Middle frontal gyrus (tissue), 1 donor: ENCODE results near the gene LZTS3.
"Not testable (repeated sequence)": the region's sequence is repeated elsewhere in the genome, so short reads cannot be mapped to it uniquely, and the experiment has no call there.

Source experiments
- DNase-seq: peaks from one replicate; pipeline ENCODE4 v3.0.0-alpha.2; 2015; ENCODE audit warnings: low spot score; ENCODE audit errors: extremely low spot score

The LZTS3 gene

GRCh38 chr20:3172933-3173609 is at the start of gene LZTS3:
Gene LZTS3, minus strand, starts transcription at chr20:3173549. Its CDS starts 6,386 bp downstream, at chr20:3167163.
- DNase-seq: no peak

- DNase-seq: no peak
Measured at GRCh38 chr20:3221398-3222226, 48.3 kb upstream of the LZTS3 start.

- DNase-seq: no peak
Measured at GRCh38 chr20:3218307-3218988, 45.1 kb upstream of the LZTS3 start.

GRCh38 chr20:3215359-3215917 is 42.1 kb upstream of the LZTS3 start:
- not testable (repeated sequence) for DNase-seq

- DNase-seq: no peak
Measured at GRCh38 chr20:3213226-3213625, 39.9 kb upstream of the LZTS3 start.

GRCh38 chr20:3210346-3210745 is 37.0 kb upstream of the LZTS3 start:
- no peak for DNase-seq

GRCh38 chr20:3209946-3210317 is 36.6 kb upstream of the LZTS3 start:
- DNase-seq: no peak

GRCh38 chr20:3209257-3209945 is 36.1 kb upstream of the LZTS3 start, which contains the start of gene ITPA:
Gene ITPA, plus strand, starts transcription at chr20:3209498. Its CDS starts 54 bp downstream, at chr20:3209552.
- DNase-seq: no peak

GRCh38 chr20:3208786-3209256 is 35.5 kb upstream of the LZTS3 start:
- DNase-seq: no peak

- DNase-seq: peak; percentile 71
Measured at GRCh38 chr20:3204124-3204794, 30.9 kb upstream of the LZTS3 start, which contains the start of gene DDRGK1. Gene DDRGK1, minus strand, starts transcription at chr20:3204682. Its CDS starts 55 bp downstream, at chr20:3204627.

GRCh38 chr20:3203315-3204123 is 30.2 kb upstream of the LZTS3 start:
- no peak for DNase-seq

GRCh38 chr20:3202965-3203314 is 29.6 kb upstream of the LZTS3 start:
- DNase-seq: no peak

- no peak for DNase-seq
Measured at GRCh38 chr20:3199976-3200755, 26.8 kb upstream of the LZTS3 start.

GRCh38 chr20:3199206-3199605 is 25.9 kb upstream of the LZTS3 start:
- DNase-seq: no peak

- DNase-seq: no peak
Measured at GRCh38 chr20:3195590-3196237, 22.4 kb upstream of the LZTS3 start.

- DNase-seq: no peak
Measured at GRCh38 chr20:3194617-3195280, 21.4 kb upstream of the LZTS3 start.

GRCh38 chr20:3193806-3194616 is 20.7 kb upstream of the LZTS3 start:
- DNase-seq: peak; percentile 41
